Astrocyte (in vitro differentiated cells and primary cell): Measurements from ENCODE around the gene INSIG2.

Experiments
- CTCF ChIP-seq: IDR thresholded peaks from 2 replicates; pipeline ENCODE4 v1.5.1; 2011; ENCODE audit warnings: low read depth, mild to moderate bottlenecking, inconsistent platforms, low read length, moderate library complexity; ENCODE audit not compliant: insufficient read depth
- EZH2 ChIP-seq: IDR thresholded peaks from 2 replicates; pipeline ENCODE4 v1.6.1; 2012; ENCODE audit warnings: mild to moderate bottlenecking, low read length, inconsistent platforms; ENCODE audit not compliant: insufficient read depth

GRCh38 chr2:118103951-118104940, 16.0 kb downstream of the INSIG2 start:
- TF ChIP-seq CTCF (no peak), EZH2 (no peak)
